ENCODE data around the gene SEC22C. TPM values are rescaled to one million over a fixed set of nuclear protein-coding genes. Genes with fewer than 3 reads are reported as not detected.

The SEC22C gene
- total and polyA plus RNA-seq, 2 of the 13 experiments (the other 11 are each of a cell fraction or from before 2014, with no cell fraction given), result 20.0 to 40.0 TPM

DNA sequence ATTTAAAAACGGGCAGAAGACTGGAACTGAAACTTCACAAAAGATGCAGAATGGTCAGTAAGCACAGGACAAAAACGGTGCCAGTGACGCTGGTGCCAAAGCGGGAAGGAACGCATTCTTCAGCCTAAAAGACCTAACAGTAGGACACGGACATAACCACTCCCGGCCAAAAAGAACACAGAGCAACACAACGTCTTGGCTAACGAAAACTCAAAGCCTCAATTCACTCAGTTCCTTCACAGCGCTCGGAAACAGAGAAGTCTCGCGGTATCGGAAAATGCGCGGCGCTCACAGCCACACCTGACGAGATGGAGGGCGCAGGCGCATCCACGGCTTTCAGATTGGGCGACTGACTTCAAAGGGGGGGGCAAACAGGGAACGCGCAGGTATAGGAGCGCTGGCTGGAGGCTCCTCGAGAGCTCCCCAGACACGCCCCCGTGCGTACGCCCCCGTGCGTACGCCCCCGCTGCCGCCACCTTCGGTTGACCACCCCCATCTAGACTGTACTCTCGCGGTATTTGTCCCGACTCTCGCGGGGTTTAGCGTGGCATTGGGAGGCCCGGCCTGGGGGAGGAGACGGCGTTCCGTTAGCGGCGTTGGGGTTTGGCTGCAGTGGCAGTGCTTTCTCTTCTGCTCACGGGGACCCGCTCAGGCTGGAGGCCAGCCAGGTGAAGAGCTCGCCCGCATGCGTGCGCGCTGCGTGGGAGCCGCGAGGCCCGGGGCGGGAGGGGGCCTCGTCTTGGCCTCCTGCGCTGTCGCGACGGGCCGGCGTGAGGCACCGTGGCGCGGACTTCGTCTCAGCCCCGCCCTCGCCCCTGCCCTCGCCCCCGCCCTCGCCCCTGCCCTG lies 18.6 kb upstream of the SEC22C start, which contains the start of gene NKTR (continued):
- TF ChIP-seq TBX3 (IDR thresholded peaks at IDR 0.05; ENCODE audit: borderline replicate concordance) (peak; percentile 90; the same call in 1 of the 2 replicates), ZFP82 (CRISPR knock-in tag; IDR thresholded peaks at IDR 0.05; ENCODE audit: borderline replicate concordance) (no peak), ZNF232 (CRISPR knock-in tag; IDR thresholded peaks at IDR 0.05; ENCODE audit: borderline replicate concordance) (peak; percentile 49; the same call in 1 of the 2 replicates), ZNF224 (CRISPR knock-in tag; IDR thresholded peaks at IDR 0.05) (0 out of 2 replicates have a peak, but pooled peaks have one; percentile 51), ZNF737 (CRISPR knock-in tag; IDR thresholded peaks at IDR 0.05; ENCODE audit: borderline replicate concordance) (no peak), GABPB1 (CRISPR knock-in tag; IDR thresholded peaks at IDR 0.05) (peak; percentile 75), MBD4 (IDR thresholded peaks at IDR 0.05; ENCODE audit: borderline replicate concordance, low read length) (no peak), HNRNPL (IDR thresholded peaks at IDR 0.05; ENCODE audit: low read depth, low read length) (no peak), DR1 (CRISPR knock-in tag; IDR thresholded peaks at IDR 0.05) (peak; percentile 91), ZMYM2 (CRISPR knock-in tag; IDR thresholded peaks at IDR 0.05) (no peak), KAT2B (IDR thresholded peaks at IDR 0.05; ENCODE audit: borderline replicate concordance, low read depth, low read length) (no peak), RARA (CRISPR knock-in tag; IDR thresholded peaks at IDR 0.05) (no peak; the same call in 1 of the 2 replicates), ARHGAP35 (CRISPR knock-in tag; IDR thresholded peaks at IDR 0.05; ENCODE audit: borderline replicate concordance) (peak; percentile 39; the same call in 1 of the 2 replicates)
- TF ChIP-seq, protein P1, sequence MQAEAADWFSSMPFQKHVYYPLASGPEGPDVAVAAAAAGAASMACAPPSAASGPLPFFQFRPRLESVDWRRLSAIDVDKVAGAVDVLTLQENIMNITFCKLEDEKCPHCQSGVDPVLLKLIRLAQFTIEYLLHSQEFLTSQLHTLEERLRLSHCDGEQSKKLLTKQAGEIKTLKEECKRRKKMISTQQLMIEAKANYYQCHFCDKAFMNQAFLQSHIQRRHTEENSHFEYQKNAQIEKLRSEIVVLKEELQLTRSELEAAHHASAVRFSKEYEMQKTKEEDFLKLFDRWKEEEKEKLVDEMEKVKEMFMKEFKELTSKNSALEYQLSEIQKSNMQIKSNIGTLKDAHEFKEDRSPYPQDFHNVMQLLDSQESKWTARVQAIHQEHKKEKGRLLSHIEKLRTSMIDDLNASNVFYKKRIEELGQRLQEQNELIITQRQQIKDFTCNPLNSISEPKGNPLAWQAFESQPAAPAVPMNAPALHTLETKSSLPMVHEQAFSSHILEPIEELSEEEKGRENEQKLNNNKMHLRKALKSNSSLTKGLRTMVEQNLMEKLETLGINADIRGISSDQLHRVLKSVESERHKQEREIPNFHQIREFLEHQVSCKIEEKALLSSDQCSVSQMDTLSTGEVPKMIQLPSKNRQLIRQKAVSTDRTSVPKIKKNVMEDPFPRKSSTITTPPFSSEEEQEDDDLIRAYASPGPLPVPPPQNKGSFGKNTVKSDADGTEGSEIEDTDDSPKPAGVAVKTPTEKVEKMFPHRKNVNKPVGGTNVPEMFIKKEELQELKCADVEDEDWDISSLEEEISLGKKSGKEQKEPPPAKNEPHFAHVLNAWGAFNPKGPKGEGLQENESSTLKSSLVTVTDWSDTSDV (CRISPR knock-in tag; IDR thresholded peaks at IDR 0.05), result no peak
- TF ChIP-seq, protein P2, sequence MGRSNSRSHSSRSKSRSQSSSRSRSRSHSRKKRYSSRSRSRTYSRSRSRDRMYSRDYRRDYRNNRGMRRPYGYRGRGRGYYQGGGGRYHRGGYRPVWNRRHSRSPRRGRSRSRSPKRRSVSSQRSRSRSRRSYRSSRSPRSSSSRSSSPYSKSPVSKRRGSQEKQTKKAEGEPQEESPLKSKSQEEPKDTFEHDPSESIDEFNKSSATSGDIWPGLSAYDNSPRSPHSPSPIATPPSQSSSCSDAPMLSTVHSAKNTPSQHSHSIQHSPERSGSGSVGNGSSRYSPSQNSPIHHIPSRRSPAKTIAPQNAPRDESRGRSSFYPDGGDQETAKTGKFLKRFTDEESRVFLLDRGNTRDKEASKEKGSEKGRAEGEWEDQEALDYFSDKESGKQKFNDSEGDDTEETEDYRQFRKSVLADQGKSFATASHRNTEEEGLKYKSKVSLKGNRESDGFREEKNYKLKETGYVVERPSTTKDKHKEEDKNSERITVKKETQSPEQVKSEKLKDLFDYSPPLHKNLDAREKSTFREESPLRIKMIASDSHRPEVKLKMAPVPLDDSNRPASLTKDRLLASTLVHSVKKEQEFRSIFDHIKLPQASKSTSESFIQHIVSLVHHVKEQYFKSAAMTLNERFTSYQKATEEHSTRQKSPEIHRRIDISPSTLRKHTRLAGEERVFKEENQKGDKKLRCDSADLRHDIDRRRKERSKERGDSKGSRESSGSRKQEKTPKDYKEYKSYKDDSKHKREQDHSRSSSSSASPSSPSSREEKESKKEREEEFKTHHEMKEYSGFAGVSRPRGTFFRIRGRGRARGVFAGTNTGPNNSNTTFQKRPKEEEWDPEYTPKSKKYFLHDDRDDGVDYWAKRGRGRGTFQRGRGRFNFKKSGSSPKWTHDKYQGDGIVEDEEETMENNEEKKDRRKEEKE (IDR thresholded peaks at IDR 0.05), result no peak
- TF ChIP-seq, protein P3, sequence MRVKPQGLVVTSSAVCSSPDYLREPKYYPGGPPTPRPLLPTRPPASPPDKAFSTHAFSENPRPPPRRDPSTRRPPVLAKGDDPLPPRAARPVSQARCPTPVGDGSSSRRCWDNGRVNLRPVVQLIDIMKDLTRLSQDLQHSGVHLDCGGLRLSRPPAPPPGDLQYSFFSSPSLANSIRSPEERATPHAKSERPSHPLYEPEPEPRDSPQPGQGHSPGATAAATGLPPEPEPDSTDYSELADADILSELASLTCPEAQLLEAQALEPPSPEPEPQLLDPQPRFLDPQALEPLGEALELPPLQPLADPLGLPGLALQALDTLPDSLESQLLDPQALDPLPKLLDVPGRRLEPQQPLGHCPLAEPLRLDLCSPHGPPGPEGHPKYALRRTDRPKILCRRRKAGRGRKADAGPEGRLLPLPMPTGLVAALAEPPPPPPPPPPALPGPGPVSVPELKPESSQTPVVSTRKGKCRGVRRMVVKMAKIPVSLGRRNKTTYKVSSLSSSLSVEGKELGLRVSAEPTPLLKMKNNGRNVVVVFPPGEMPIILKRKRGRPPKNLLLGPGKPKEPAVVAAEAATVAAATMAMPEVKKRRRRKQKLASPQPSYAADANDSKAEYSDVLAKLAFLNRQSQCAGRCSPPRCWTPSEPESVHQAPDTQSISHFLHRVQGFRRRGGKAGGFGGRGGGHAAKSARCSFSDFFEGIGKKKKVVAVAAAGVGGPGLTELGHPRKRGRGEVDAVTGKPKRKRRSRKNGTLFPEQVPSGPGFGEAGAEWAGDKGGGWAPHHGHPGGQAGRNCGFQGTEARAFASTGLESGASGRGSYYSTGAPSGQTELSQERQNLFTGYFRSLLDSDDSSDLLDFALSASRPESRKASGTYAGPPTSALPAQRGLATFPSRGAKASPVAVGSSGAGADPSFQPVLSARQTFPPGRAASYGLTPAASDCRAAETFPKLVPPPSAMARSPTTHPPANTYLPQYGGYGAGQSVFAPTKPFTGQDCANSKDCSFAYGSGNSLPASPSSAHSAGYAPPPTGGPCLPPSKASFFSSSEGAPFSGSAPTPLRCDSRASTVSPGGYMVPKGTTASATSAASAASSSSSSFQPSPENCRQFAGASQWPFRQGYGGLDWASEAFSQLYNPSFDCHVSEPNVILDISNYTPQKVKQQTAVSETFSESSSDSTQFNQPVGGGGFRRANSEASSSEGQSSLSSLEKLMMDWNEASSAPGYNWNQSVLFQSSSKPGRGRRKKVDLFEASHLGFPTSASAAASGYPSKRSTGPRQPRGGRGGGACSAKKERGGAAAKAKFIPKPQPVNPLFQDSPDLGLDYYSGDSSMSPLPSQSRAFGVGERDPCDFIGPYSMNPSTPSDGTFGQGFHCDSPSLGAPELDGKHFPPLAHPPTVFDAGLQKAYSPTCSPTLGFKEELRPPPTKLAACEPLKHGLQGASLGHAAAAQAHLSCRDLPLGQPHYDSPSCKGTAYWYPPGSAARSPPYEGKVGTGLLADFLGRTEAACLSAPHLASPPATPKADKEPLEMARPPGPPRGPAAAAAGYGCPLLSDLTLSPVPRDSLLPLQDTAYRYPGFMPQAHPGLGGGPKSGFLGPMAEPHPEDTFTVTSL (CRISPR knock-in tag; IDR thresholded peaks at IDR 0.05; ENCODE audit: borderline replicate concordance), result no peak; the same call in 1 of the 2 replicates

Data from HepG2 (cell line).